Measurements from ENCODE around the gene ARHGAP42.

The ARHGAP42 gene

GRCh38 chr11:100719362-100719761 is 32.3 kb downstream of the ARHGAP42 start:
- peak overlapping the region; percentile 38 for H3K4me3 ChIP-seq
- no peak for DNase-seq (ENCODE audit: low spot score)
- TF ChIP-seq CTCF (IDR thresholded peaks at IDR 0.05): no peak
- peak overlapping the region; percentile 45 to 71 for H3K27ac ChIP-seq

- no peak for TF ChIP-seq CTCF (IDR thresholded peaks at IDR 0.05)
- Histone ChIP-seq H3K4me3 (peak overlapping the region; percentile 38), H3K27ac (peak overlapping the region; percentile 45 to 71)
- DNase-seq (ENCODE audit: low spot score): no peak
Observed at GRCh38 chr11:100719809-100720221, 32.7 kb downstream of the ARHGAP42 start.

GRCh38 chr11:100726680-100727079 is 39.6 kb downstream of the ARHGAP42 start:
- H3K27ac ChIP-seq: no peak overlapping the region
- TF ChIP-seq CTCF (IDR thresholded peaks at IDR 0.05): no peak
- no peak overlapping the region for H3K4me3 ChIP-seq
- DNase-seq (ENCODE audit: low spot score): no peak

- peak overlapping the region; percentile 26 to 60 for H3K27ac ChIP-seq
- DNase-seq (ENCODE audit: low spot score): no peak
- no peak for TF ChIP-seq CTCF (IDR thresholded peaks at IDR 0.05)
- H3K4me3 ChIP-seq: peak overlapping the region; percentile 14
Observed at GRCh38 chr11:100727410-100727809, 40.3 kb downstream of the ARHGAP42 start.

GRCh38 chr11:100730266-100730665 is 43.2 kb downstream of the ARHGAP42 start:
- TF ChIP-seq CTCF (IDR thresholded peaks at IDR 0.05): no peak
- no peak for DNase-seq (ENCODE audit: low spot score)
- H3K4me3 ChIP-seq: no peak overlapping the region
- H3K27ac ChIP-seq: no peak overlapping the region

- Histone ChIP-seq H3K27ac (peak overlapping the region in 1 of 2 donors; percentile 22), H3K4me3 (no peak overlapping the region)
- TF ChIP-seq CTCF (IDR thresholded peaks at IDR 0.05): no peak
- no peak for DNase-seq (ENCODE audit: low spot score)
Observed at GRCh38 chr11:100731471-100731870, 44.4 kb downstream of the ARHGAP42 start.

GRCh38 chr11:100732949-100733348 is 45.9 kb downstream of the ARHGAP42 start:
- Histone ChIP-seq H3K27ac (no peak overlapping the region), H3K4me3 (no peak overlapping the region)
- no peak for DNase-seq (ENCODE audit: low spot score)
- TF ChIP-seq CTCF (IDR thresholded peaks at IDR 0.05): no peak
